GM19372 (cell line): ENCODE data around the gene RAB12.
"Not testable (repeated sequence)": the region's sequence is repeated elsewhere in the genome, so short reads cannot be mapped to it uniquely, and the experiment has no call there.

ENCODE experiments used
- ATAC-seq: cut with Tn5 transposase; IDR thresholded peaks from one replicate; pipeline ENCODE4 v1.9.1; 2021; ENCODE audit warnings: mild to moderate bottlenecking, low read depth, moderate library complexity; ENCODE audit not compliant: unreplicated experiment

Gene RAB12

GRCh38 chr18:8608795-8609658 lies at the start of gene RAB12:
Gene RAB12 (plus strand): TSS chr18:8609437. CDS start chr18:8609440, 3 bp downstream.
- peak; percentile 64 for ATAC-seq

GRCh38 chr18:8559612-8560186 lies 49.5 kb upstream of the RAB12 start:
- ATAC-seq = no peak

GRCh38 chr18:8561123-8561910 lies 47.9 kb upstream of the RAB12 start:
- ATAC-seq = no peak

GRCh38 chr18:8562070-8562469 lies 47.2 kb upstream of the RAB12 start:
- ATAC-seq = no peak

- no peak for ATAC-seq
Measured at GRCh38 chr18:8562919-8563318, 46.3 kb upstream of the RAB12 start.

- no peak for ATAC-seq
Measured at GRCh38 chr18:8571399-8571798, 37.8 kb upstream of the RAB12 start.

- ATAC-seq = not testable (repeated sequence)
Measured at GRCh38 chr18:8573766-8574165, 35.5 kb upstream of the RAB12 start.

- no peak for ATAC-seq
Measured at GRCh38 chr18:8584798-8585197, 24.4 kb upstream of the RAB12 start.

- no peak for ATAC-seq
Measured at GRCh38 chr18:8586941-8587340, 22.3 kb upstream of the RAB12 start.

- ATAC-seq = no peak
Measured at GRCh38 chr18:8595445-8595844, 13.8 kb upstream of the RAB12 start.

GRCh38 chr18:8601277-8602032 lies 7.8 kb upstream of the RAB12 start:
- peak; percentile 47 for ATAC-seq

- ATAC-seq = peak; percentile 15
Measured at GRCh38 chr18:8602040-8602439, 7.2 kb upstream of the RAB12 start.

GRCh38 chr18:8602557-8602956 lies 6.7 kb upstream of the RAB12 start:
- no peak for ATAC-seq

GRCh38 chr18:8603663-8604520 lies 5.3 kb upstream of the RAB12 start:
- no peak for ATAC-seq

GRCh38 chr18:8605974-8606373 lies 3.3 kb upstream of the RAB12 start:
- ATAC-seq = no peak

- ATAC-seq = no peak
Measured at GRCh38 chr18:8607776-8608742, 1.2 kb upstream of the RAB12 start.

GRCh38 chr18:8609659-8610458 lies 622 bp downstream of the RAB12 start:
- ATAC-seq = peak; percentile 5

GRCh38 chr18:8610459-8610851 lies 1.2 kb downstream of the RAB12 start:
- ATAC-seq = no peak
